Kidney capillary endothelial cell (primary cell): ENCODE data around the gene ADCY9.
"Not testable (repeated sequence)": the region's sequence is repeated elsewhere in the genome, so short reads cannot be mapped to it uniquely, and the experiment has no call there.

ENCODE experiments used
- DNase-seq: peaks from one replicate; pipeline ENCODE4 v3.0.0-alpha.2; 2018; ENCODE audit warnings: low spot score

ADCY9 gene

DNA sequence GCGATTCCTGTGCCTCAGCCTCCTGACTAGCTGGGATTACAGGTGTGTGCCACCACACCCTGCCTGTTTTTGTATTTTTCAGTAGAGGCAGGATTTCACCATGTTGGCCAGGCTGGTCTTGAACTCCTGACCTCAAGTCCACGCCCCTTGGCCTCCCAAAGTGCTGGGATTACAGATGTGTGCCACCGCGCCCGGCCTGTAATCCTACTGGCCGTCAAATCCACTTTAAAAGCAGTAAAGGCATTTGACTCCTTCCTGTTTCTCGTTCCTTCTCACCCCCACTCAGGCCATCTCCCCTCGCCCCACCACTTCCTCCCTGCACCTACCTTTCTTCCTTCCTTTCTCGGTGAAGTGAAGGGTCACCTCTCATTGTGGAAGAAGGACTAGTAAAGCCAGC lies 166.3 kb downstream of the ADCY9 start:
- no peak for DNase-seq

DNA sequence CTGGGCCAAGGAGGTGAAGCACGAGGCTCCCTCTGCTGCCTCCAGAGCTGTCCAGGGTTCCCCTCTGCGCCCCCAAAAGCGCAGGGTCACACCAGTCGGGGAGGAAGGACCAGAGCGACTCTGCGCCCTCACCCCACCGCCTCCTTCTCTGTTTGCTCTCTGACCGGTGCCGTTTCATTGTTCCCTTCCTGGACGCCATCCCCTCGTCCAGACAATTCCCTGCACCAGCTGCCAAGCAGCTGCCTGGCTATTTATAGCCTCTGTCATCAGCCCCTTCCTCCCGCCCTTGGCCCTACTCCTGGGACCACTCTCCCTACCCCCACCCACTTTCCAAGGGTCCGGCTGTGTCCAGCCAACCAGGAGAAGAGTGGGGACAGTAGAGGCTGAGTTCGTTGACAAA lies 167.0 kb downstream of the ADCY9 start:
- DNase-seq: no peak

DNA sequence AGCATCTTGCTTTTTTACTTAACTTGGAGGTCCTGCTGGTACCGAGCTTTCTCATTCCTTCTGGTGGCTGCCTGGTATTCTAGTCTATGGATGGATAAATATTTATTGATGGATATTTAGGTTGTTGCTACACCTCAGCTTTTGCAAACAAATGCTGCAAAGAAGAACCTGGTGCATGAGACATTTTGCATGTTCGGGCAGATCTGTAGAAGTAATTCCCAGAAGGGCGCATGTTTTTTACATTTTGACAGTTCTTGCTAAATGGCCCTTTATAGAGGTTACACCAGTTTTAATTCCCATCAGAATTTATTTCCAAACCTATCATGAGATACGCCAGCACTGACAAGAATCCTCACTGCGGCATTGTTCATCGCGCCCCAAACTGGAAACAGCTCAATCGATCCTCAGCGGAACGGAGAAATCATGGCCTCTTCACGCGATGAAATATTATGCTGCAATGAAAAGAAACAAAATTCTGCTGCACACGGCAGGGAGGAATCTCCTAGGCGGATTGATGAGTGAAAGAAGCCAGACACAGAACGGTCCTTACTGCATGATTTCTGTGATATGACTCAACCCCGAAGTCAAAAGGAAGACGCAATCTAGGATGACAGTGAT lies 167.8 kb downstream of the ADCY9 start:
- DNase-seq: no peak

DNA sequence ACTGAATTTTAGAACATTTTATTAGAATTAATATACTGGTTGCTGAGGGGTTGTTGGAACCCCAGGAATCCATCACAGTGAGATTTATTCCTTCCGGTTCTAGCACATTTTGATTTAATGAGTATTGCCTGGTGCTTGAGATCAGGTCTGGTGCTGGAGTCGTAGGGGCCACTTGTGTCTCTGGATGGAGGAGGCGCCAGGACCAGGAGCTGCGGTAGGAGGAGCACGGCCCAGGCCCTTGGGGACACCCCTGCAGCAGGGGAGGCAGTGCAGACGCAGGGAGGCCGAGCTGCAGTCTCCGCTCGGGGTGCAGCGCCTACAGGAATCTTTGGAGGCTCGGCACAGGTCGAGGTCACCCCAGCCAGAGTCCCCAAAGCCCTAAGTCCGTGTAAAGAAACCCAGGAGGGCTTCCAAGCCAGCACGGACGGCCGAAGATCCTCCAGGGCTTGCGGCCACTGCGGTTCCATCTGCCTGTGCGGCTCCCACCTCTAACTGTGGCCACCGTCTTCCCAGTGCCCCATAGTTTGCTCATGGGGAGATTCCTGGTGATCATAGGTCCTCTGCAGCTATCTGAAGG lies 169.6 kb downstream of the ADCY9 start:
- DNase-seq: no peak

DNA sequence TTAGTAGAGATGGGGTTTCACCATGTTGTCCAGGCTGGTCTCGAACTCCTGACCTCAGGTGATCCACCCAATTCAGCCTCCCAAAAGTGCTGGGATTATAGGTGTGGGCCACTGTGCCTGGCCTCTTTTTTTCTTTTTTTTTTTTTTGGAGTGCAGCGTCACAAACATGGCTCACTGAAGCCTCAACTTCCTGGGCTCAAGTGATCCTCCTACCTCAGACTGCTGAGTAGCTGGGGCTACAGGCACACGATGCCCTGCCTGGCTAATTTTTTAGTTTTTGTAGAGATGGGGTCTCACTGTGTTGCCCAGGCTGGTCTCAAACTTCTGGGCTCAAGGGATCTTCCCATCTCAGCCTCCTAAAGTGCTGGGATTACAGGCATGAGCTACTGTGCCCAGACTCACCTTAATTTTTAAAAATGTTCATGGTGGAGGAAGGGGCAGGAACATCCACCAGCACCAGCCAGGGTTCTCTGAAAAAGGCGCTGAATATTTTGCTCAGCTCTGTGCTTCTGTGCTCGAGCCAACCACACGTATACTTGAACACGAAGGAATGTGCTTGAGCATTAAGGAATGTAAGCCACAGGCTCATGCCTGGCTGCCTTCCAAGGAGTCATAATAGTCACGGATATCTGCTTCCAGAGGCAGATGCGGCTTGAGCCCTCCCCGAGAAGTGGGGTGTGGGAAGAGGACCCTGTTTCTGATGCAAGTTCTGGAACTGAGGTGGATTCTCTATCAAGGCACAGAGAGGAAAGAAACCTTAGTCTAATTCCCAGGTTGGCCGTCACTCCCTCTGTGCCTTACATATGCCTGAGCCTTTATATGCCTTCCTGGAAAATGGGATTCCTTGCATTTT lies 170.3 kb downstream of the ADCY9 start:
- peak; percentile 55 for DNase-seq

DNA sequence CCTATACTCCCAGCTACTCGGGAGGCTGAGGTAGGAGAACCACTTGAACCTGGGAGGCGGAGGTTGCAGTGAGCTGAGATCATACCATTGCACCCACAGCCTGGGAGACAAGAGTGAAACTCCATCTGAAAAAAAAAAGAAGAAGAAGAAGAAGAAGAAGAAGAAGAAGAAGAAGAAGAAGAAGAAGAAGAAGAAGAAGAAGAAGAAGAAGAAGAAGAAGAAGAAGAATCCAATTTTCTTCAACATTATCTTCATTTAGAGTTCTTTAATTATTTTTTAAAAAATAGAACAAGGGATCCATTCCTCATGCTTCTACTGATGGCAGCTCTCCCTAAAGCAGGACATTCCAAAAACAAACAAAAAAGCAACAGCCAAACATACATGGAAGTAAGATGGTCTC lies 171.8 kb downstream of the ADCY9 start:
- DNase-seq: not testable (repeated sequence)

DNA sequence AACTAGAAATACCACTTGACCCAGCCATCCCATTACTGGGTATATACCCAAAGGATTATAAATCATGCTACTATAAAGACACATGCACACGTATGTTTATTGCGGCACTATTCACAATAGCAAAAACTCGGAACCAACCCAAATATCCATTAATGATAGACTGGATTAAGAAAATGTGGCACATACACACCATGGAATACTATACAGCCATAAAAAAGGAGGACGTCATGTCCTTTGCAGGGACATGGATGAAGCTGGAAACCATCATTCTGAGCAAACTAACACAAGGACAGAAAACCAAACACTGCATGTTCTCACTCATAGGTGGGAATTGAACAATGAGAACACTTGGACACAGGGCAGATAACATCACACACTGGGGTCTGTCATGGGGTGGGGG lies 174.1 kb downstream of the ADCY9 start:
- not testable (repeated sequence) for DNase-seq

DNA sequence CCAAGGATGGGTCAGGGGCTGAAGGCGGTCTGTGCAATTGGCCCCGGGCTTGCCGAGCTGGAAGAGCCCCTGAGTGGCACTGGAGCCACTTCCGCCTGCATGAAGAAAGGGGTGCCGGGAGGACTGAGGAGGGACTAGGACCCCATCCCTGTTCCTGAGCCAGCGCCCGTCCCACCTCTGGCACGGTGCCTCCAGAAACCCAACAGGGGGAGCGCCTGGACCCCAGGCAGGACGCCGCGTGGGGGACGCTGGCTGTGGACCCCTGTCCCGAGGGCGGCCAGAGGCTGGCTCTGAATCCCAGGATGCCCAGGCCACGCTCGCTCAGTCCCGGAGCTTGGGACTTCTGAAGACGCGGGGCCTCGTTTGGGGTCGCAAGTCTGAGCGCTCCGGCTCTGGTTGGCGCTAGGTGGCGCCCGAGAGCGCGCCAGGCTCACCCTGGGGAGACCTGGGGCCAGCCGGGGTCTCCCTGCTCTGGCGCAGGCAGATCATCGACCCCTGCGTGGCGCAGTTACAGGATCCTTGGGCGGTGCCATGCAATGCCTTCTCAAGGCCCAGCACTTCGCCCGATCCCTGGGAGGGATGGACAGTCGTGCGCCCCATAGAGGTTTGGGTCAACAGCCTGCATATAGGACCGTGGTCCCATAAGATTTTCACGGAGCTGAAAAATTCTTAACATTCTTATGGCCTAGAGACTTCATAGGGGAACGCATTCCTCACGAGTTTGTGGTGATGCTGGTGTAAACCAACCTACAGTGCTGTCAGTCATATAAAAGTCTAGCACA lies 177.2 kb downstream of the ADCY9 start:
- peak; percentile 38 for DNase-seq

DNA sequence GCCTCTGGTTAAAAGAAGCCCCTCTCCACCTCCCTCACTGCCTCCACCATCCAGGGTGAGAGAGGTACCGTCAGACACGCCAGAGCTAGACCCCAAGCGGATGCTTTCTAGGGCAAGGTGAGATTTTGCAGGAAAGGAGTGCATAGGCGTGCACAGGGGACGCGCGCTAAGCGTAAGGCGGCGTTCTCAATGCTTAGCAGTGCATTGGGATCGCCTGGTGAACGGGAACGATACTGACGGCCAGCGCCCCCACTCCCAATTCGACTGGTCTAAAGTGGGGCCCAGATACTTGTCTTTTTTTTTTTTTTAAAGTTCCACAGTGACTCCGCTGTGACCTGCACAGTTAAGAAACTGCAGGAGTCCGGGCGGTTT lies 177.8 kb downstream of the ADCY9 start:
- DNase-seq: no peak

DNA sequence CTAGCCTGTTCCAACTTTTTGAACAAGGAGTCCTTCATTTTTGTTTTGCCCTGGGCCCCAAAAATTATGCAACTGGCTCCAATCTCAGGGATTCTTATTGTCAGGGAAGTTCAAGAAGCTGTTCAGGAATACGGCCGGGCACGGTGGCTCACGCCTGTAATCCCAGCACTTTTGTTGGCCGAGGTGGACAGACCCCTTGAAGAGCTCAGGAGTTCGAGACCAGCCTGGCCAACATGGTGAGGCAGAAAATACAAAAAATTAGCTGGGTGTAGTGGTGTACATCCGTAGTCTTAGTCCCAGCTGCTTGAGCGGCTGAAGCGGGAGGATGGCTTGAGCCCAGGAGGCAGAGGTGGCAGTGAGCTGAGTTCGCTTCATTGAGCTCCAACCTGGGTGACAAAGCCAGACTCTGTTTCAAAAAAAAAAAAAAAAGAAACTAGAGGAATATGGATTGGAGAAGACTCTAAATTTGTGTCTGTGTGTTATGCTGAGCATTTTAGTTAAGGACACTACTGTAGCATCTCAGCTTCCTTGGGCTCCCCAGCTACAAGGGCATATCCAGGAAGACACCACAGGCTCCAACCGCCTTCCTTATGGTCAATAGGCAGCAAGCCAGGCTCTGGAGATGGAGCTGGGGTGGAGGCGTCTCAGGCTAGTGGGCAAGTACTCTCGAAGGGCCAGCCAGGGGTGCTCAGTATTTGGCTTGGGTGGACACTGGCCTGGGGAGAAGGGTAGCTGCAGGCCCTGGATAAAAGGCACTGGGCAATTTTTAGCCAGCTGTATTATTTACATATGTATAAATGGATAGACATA lies 179.0 kb downstream of the ADCY9 start:
- no peak for DNase-seq

DNA sequence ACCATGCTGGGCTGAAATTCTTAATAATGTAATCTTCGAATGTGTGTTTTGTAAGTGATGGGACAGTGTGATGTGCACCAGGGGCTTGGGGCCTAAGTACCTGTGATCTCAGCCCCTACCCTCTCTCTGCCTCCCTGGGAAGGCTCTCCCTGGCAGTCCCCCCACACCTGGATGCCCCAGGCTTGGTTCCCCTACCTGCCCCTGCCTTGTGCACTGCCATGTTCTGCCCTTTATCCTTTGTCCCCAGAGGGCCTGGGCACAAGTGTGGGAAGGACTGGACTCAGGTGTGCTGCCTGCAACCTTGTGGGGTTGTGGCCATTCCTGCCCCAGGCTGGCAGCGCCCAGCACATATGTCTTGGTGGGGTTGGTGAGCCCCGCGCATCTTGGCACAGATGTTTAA lies 180.3 kb downstream of the ADCY9 start:
- DNase-seq: no peak

DNA sequence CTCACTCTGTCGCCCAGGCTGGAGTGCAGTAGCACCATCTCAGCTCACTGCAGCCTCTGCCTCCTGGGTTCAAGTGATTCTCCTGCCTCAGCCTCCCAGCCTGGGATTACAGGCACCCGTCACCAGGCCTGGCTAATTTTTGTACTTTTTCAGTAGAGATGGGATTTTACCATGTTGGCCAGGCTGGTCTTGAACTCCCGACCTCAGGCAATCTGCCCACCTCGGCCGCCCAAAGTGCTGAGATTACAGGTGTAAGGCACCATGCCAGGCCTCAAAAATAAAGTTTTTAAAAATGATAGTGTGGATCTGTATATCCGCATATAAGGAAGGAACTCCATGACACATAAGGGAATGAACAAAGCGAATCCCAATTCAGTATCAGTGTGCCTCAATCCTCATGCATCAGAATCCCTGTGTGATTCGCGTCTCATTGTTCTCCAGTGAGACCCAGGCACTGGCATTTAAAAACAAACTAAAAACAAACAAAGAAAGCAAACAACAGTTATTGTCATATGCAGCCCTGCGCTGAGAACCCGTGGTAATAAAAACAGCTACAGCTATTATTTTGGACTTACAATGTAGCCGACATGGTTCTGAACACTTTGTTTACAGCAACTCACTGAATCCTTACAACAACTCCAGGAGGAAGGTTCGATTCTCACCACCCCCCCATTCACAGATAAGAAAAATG lies 181.6 kb downstream of the ADCY9 start:
- no peak for DNase-seq

DNA sequence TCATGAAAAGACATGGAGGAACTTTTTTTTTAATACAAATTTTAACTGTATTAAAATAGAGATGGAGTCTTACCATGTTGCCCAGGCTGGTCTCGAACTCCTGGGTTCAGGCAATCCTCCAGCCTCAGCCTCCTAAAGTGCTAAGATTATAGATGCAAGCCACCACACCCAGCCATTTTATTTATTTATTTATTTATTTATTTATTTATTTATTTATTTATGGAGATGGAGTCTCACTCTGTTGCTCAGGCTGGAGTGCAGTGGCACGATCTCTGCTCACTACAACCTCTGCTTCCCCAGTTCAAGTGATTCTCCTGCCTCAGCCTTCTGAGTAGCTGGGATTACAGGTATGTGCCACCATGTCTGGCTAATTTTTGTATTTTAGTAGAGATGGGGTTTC lies 189.1 kb downstream of the ADCY9 start:
- DNase-seq: not testable (repeated sequence)

DNA sequence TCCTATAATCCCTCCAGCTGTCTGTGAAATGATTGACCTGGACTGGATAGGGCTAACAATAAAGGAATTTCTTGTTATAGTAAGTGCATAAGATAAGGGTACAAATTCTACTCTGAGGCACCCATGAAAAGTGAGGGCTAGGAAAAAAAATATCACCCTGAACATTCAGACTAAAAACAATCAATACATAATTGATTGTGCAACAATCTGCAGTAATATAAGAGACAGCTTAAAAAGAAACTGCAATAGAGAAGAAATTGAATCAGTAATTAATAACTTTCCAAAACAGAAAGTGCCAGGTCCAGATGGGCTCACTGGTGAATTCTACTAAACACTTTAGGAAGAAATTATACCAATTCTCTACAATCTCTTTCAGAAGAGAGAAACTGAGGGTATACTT lies 191.5 kb downstream of the ADCY9 start:
- DNase-seq: no peak

DNA sequence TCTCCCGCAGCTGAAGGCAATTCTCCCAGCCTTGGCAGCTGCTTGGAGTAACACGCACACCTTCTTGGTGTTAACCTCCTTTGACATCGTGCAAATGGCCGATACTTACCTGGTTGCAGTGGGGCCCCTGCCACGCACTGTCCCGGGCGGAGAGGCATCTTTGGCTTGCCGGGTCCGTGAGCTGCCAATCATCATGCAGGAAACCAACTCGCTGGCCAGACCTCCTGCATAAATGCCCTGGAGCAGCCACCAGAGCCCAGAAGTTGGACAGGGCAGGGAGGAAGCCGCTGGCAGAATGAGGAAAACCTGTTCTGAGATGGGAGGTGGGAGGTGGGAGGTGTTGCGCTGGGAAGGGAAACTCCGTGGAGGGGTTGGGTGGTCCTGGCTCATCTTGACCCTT lies 194.0 kb downstream of the ADCY9 start:
- DNase-seq: no peak

DNA sequence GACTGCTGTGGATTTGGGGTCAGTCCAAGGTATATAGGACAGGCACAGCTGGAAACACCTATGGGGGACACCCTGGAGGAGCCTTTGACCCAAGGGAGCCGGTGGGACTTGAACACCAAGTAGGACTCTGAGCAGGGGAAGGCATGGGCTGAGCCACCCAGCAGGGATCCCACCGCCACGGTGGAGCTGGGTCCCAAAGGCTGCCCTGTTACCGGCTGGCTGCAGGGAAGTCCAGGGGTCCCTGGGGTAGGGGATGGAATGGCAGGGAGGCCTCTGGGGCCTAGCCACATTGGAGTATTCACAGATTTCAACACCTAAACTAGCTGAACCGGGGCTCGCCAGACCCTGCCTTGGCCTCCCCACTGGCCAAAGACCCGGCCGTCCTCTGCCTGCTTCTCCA lies 196.0 kb downstream of the ADCY9 start:
- no peak for DNase-seq

DNA sequence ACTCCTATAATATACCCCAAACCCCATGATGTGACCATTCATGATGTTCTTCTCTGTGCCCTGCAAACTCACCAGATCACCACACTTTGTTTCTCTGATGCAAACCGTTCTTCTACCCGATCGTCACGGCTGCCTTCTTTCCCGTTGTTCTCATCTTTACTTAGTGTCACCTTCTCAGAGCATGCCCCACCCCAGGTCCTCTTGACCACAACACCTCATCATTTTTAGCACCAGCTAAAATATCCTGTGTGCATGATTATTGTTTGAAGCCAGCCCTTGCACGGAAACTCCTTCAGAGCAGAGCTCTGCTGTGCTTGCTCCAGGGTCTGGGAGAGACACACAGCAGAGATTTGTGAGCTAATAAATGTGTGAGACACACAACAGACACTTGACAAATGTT lies 196.8 kb downstream of the ADCY9 start:
- no peak for DNase-seq

DNA sequence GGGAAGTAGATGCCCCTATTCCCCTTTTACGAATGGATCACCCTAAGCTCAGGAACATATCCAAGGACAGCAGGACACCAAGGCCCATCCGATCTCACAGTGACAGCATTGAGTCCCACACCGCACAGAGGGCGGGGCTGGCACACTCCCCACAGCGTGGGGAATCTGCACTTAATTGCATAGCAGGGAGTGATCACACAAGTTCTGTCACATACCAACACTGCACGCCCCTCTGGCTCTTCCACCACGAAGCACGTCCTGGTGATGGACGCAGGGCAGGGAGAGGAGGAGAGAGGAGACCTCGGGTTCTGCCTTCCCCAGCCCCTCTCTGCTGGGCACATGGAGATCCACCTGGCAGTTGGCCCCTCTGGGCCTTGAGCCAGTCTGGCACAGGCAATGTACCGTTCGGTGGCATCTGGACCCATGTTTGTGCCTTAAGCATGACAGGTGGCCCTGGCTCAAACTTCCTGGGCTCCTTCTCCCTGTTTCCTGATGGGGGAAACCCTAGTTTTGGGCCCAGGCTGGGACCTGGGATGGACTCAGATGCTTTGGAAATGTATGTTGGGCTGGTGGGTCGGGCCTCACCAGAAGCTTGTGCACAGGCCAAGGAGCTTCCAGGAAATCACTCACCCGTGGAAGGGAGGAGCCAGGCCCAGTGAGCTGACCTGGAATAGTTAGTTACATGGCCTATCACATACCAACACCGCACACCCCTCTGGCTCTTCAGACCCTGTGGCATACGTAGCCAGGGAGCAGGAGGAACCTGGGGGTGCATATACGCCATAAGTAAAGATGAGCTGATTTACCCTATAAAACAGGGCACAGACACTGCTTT lies 200.6 kb downstream of the ADCY9 start:
- no peak for DNase-seq

DNA sequence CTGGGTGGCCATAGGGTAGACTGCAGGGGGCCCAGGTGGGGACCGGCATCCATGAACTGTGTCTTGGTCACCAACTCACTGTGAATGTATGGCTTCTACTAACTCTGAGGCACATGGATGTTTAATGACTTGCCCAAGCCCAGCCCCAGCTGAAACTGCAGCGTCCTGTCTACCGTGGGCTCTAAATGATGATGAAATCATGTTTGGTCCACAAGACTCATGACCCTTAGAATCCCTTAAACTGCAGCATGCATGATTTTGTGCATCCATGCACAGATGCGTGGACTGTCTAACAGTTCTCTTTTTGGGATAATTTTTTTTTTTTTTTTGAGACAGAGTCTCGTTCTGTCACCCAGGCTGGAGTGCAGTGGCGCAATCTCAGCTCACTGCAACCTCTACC lies 203.3 kb downstream of the ADCY9 start:
- DNase-seq: no peak
